ENCODE measurements around the gene SMARCA5.

The SMARCA5 gene

DNA sequence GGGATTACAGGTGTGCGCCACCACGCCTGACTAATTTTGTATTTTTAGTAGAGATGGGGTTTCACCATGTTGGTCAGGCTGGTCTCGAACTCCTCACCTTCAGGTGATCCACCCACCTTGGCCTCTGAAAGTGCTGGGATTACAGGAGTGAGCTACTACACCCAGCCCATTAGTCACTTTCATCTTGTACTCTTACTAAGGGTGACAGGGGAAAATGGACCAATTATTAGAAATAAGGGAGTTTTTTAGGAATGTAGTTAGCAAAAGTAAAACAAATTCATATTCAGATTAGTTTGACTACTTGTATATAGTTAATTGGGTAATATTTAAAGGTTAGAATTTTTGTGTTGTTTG is 26.1 kb downstream of the SMARCA5 start:
- DNase-seq, result no peak

DNA sequence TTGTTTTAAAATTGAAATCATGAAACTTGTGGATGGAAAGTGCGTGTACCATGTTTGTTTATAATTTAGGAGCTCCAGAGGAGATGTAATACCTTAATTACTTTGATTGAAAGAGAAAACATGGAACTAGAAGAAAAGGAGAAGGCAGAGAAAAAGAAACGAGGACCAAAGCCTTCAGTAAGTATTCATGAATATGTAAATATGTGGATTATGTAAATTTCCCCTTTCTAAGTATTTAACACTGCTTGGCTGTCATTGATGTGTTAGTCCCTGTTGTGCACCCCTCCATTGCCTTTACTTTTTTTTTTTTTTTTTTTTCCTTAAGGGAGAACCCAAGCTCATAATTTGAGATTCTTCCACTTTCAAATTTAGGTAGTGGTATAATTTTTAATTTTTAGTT is 36.4 kb downstream of the SMARCA5 start:
- DNase-seq, result no peak

DNA sequence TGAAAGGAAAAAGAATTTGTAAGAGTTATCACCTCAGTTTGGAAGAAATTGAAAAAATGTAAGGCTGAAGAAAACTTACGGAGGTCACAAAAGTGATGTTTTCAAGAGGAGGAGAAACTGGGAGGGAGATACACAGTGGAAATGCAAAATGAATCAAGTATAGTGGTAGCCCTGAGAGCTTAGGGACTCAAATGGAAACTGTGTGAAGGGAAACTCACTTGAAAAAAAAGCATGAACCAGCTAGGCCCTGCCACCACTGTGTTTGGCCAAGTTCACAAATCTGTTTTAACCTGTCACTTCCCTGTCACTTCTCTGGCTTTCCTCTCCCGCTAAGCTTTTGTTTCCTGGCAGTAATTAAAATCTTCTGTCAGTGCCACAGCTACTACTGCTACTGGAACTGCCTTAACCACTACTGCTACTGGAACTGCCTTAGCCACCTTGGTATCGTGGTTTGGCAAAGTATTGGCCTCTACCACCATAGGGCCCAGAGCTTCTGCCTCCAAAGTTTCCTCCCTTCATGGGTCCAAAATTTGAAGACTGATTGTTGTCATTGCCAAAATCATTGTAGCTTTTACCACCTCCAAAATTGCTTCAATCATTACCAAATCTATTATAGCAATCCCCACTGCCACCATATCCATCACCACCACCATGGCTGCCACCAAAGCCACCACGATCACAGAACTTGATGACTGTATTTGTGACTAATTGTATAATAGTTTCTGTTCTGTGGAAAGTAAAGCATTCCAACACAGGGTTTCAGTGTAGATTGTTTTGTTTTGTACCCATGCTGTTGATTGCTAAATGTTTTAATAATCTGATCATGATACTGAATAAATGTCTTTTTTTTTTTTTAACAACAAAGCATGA is 41.5 kb downstream of the SMARCA5 start:
- no peak for DNase-seq

DNA sequence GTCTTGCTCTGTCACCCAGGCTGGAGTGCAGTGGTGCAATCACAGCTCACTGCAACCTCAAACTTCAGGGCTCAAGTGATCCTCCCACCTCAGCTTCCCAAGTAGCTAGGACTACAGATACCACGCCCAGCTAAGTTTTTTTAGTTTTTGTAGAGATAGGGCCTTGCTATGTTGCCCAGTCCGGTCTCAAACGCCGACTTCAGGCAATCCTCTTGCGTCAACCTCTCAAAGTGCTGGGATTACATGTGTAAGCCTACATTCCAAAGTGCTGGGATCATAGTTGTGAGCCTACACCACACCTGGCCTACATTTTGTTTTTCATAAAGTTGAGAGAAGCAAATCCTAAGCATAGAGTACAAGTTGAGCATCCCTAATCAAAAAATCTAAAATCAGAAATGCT is 42.2 kb downstream of the SMARCA5 start:
- DNase-seq, result no peak

DNA sequence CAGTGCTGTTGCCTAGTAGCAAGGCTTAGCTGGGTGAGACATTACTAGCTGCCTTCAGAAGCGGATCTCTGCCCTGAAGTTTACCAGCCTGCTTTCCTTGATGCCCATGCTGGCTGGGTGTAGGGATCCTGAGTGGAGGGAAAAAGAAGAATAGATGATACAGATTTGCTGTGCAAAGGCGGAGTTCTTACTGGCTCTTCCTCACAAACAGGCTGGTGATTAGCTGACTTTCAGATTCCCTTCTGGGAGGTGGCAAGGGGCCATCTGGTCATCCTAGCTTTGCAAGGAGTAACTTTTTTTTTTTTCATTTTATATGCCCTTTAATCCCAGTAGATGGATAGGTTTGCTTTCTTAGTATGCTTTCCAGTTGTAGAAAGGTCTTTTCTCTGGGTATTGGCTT is 44.8 kb downstream of the SMARCA5 start:
- DNase-seq, result no peak

DNA sequence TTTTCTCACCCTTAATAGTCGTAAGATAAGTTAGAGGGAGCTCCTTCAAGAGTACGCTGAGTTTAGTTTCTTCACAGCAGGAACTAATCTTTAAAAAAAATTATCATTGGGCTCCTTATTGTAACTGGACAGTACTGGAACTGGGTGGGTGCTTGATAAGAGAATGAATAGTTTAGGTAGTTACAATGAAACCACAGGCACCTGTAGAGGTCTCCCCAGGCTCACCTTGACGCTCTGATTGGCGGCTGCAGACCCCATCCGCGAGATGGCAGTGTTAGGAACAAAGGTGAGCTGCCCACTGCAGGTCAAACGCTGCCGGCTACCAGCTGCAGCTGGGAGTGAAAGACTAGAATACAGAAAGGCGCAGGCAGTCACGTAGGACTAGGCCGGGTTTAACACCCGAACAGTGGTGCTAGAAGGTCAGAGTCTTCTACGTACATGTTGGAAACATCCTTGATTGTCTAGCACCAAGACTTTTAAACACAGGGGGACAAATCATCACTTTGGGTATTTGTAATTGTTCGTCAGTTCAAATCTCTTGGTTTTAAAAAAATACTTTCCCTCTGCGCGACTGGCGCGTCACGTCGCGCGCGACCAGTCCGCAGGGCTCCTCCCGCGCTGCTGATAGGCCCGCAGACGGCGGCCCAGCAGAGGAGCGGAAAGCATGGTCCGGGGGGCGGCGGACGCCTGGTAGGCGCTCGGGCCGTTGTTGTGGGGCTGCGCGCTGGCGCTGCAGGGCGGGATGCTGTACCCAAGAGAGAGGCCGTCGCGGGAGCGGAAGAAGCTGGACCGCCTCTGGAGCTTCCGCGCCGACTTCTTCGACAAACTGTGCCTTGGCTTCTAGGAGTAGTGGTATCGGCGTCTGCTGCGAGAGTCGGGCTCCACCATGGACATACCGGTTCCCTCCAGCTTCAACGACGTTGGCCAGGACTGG is 45.6 kb downstream of the SMARCA5 start:
- DNase-seq, result peak; percentile 62

DNA sequence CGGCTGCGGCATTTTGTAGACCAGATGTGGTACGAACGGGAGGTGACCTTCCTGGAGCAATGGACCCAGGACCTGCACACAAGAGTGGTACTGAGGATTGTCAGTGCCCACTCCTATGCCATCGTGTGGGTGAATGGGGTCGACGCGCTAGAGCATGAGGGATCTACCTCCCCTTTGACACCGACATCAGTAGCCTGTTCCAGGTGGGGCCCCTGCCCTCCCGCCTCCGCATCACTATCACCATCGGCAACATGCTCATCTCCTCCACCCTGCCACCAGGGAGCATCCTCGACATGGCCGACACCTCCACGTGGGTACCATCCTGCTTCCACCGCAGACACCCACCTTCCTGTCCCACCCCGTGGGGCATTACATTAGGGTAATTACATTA is 46.2 kb downstream of the SMARCA5 start:
- DNase-seq, result no peak

DNA sequence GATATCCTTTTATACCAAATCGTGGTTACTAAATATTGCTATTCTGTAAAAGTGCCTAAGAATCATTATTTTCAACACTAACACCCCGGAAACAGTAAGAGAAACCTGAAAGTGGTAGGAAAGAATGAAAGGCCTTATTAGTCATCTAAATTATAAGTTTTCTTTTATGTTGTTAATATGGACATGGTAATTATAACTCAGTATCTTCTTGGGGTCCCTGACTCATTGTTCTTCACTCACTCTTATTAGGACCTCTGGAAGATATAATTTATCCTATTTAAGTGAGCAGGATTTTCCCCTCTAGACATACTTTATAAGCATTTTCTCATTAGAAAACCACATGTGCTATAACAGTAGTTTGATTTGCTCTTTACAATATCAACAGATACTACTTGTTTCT is 51.0 kb downstream of the SMARCA5 start:
- DNase-seq, result no peak

DNA sequence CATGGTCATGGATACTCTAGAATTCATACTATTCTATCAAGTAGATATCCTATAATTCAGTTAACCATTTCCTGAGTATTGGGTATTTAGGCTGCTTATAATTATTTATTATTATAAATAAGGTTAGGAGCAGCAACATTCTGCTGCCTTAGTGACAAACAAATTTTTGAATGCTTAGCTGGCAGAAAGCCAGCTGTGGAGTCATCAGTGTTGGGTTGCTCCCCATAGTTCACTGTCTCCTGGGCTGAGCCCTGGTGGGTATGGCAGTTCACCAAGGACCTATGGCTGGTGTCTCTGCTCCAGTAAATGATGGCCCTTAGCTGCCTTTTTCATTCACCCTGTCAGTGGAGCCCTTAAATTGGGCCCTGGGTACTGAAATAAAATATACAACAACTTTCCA is 61.8 kb downstream of the SMARCA5 start:
- DNase-seq, result no peak

DNA sequence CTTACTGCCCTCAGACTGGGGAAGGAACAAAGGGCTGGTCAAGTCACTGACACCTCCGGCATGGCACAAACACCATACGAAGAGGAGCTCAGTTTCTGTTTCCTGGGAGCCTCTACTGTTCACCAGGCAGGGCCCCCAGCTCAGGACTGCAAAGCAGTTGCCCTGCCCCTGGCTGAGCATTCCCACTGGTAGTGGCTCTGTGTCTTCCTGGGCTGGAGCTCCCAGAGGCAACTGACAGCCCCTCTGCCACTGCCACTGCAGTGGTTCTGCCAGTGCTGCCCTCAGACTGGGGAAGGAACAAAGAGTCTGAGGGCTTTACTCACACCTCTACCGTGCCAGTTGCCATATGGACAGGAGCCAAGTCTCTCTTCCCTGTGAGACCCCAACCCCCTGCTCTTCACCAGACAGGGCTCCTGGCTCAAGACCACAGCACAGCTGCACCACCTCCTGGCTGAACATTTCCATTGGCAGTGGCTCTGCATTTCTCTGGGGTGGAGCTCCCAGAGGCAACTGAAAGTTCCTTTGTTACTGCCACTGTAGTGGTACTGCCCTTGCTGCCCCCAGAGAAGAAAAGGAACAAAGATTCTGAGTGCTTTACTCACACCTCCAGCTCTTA is 67.9 kb downstream of the SMARCA5 start:
- DNase-seq, result no peak

DNA sequence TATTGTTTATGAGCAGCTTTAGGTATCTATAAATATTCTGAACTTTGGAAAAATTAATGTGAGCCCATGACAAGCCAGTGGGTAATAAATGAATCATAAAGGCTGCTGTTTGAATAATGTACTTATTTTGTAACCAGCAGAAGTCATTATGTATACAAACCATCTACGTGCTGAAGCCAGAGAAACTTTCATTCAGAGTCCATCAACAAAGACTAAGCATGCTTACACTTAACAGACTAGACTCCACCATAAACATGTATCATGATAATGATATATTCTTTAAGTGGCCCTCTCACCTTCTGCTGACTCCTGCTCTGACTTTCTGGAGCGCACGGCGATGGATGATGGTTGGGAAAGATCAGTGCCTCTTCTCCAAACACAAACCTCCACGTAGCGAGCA is 72.0 kb downstream of the SMARCA5 start:
- DNase-seq, result no peak

DNA sequence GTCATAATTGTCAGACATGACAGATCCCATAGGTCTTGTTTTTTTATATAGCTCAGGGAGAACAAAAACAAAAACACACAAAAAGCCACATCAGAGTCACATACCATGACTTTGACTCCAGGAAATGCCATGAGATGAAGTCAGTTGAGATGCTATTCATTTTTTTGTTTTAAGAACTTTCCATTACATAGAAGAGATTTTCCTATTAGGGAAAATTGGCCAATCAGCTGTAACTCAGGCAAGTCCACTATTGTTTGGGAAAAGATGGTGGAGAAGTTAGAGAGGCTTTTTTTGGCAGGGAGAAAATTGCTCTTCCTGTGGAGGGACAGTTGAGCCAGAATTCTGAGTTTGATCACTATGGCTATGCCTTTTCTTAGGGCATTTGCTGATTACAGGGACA is 72.6 kb downstream of the SMARCA5 start:
- DNase-seq, result no peak

DNA sequence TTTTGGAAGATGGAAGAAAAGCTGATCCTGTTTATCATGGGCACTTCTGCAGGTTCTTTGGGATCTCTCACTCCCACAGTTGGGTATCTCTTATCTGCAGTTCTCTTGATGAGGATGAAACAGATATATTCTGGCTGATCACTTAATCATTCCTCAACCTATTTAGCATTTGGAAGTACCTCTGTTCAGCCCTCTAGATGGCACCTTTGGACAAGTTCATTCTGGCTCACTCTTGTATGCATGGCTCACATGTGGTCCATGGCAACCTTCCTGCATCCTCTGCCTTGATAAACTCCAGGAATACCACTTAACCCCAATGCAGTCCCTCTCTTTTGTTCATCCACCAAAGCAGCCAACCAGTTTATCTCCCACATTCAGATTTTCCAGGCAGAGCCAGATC is 74.2 kb downstream of the SMARCA5 start:
- no peak for DNase-seq

DNA sequence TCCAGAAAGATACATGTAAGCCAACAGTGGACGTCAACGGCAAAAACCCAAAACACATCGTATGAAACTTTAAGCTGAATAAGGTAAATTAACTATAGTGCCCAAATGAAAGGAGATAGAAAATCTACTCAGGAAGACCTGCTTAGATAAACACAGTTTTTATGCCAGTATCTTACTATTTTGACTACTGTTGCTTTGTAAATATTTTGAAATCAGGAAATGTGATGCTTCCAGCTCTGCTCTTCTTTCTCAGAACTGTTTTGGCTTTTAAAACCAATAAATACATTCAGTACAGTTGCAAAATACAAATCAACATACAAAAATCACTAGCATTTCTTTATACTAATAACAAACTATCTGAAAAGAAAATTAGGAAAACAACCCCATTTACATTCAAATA is 83.8 kb downstream of the SMARCA5 start:
- DNase-seq, result no peak

DNA sequence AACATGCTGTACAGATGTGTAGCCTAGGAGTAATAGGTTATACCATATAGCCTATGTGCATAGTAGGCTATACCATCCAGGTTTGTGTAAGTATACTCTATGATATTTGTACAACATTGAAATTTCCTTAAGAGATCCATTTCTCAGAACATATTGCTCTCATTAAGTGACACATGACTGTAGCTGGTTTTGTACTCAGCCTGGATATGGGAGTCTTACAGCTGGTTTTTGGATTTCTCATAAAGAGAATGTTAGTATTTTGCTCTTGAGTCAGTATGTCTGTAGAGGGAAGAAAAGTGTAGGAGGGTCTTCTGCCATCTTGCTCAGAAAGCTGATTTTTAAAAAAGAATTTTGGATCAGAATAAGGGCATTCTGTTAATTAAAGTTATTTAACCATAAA is 85.3 kb downstream of the SMARCA5 start:
- DNase-seq, result no peak

DNA sequence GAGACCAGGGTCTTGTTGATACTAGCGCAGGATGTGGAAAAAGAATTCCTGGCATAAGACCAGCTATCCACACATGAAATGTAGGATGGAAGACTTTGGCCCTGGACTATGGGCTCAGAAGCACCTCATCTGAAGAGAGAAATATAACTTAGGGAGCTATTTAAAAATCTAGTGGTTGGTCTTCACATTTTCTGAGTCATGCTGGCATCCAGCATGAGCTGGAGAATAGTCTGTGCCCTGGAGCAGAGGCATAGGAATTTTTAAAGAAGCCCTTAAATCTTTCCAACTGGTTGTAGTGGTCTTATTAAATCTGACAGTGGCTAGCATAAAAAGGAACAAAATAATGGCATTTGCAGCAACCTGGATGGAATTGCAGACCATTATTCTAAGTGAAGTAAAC is 86.3 kb downstream of the SMARCA5 start:
- DNase-seq, result no peak

DNA sequence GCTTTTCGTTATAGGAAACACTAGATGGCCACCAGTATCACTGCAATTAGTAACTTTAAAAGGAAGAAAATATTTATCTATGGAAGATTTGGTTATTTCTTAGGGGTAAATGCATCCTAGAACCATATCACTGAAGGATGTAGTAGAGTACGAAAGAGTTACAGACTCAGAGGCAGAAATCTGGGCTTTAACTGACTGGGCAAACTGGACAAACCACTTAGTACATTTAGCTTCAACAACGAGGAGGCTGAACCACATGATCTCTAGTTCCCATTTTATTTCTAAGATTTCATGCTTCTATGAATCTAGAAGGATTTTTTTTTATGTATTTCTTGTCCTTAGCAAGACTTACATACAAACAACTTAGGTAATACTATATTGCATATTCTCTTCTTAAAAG is 93.0 kb downstream of the SMARCA5 start:
- no peak for DNase-seq

Measured in DMS79 treated with DMSO at 0.1 percent for 48 hours (cell line).